ENCODE results near the gene FUT7. TPM values are rescaled to one million over a fixed set of nuclear protein-coding genes. Genes with fewer than 3 reads are reported as not detected.

FUT7 gene
- total RNA-seq, 1 donor from 2014 or later: not detected

GRCh38 chr9:137013571-137013940 is 18.3 kb downstream of the FUT7 start:
- Histone ChIP-seq H3K27me3 (ENCODE audit: control insufficient read depth, insufficient read depth, low read length) (no peaks in the 10 kb centered on the region), H3K4me3 (ENCODE audit: low read depth, low read length) (no peak overlapping the region), H3K36me3 (ENCODE audit: control insufficient read depth, insufficient read depth, low read length) (peaks cover 10% of the 10 kb centered on the region)
- FAIRE-seq (no peak), DNase-seq (ENCODE audit: low read depth) (no peak)
- TF ChIP-seq, protein P1, sequence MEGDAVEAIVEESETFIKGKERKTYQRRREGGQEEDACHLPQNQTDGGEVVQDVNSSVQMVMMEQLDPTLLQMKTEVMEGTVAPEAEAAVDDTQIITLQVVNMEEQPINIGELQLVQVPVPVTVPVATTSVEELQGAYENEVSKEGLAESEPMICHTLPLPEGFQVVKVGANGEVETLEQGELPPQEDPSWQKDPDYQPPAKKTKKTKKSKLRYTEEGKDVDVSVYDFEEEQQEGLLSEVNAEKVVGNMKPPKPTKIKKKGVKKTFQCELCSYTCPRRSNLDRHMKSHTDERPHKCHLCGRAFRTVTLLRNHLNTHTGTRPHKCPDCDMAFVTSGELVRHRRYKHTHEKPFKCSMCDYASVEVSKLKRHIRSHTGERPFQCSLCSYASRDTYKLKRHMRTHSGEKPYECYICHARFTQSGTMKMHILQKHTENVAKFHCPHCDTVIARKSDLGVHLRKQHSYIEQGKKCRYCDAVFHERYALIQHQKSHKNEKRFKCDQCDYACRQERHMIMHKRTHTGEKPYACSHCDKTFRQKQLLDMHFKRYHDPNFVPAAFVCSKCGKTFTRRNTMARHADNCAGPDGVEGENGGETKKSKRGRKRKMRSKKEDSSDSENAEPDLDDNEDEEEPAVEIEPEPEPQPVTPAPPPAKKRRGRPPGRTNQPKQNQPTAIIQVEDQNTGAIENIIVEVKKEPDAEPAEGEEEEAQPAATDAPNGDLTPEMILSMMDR (IDR thresholded peaks at IDR 0.05; ENCODE audit: insufficient read depth, low read length, severe bottlenecking): no peak

- DNase-seq (ENCODE audit: low read depth) (no peak), FAIRE-seq (no peak)
- Histone ChIP-seq H3K27me3 (ENCODE audit: control insufficient read depth, insufficient read depth, low read length) (no peaks in the 10 kb centered on the region), H3K4me3 (ENCODE audit: low read depth, low read length) (no peak overlapping the region), H3K36me3 (ENCODE audit: control insufficient read depth, insufficient read depth, low read length) (peaks cover 10% of the 10 kb centered on the region)
- TF ChIP-seq, protein P1 (IDR thresholded peaks at IDR 0.05; ENCODE audit: insufficient read depth, low read length, severe bottlenecking): no peak
These were observed 19.0 kb downstream of the FUT7 start for GRCh38 chr9:137012694-137013570.

GRCh38 chr9:137011907-137012675 is 19.8 kb downstream of the FUT7 start:
- FAIRE-seq (no peak), DNase-seq (ENCODE audit: low read depth) (no peak)
- no peak overlapping the region for H3K4me3 ChIP-seq (ENCODE audit: low read depth, low read length)
- TF ChIP-seq, protein P1 (IDR thresholded peaks at IDR 0.05; ENCODE audit: insufficient read depth, low read length, severe bottlenecking): no peak
- no peaks in the 10 kb centered on the region for H3K27me3 ChIP-seq (ENCODE audit: control insufficient read depth, insufficient read depth, low read length)
- peaks cover 11% of the 10 kb centered on the region for H3K36me3 ChIP-seq (ENCODE audit: control insufficient read depth, insufficient read depth, low read length)

DNA sequence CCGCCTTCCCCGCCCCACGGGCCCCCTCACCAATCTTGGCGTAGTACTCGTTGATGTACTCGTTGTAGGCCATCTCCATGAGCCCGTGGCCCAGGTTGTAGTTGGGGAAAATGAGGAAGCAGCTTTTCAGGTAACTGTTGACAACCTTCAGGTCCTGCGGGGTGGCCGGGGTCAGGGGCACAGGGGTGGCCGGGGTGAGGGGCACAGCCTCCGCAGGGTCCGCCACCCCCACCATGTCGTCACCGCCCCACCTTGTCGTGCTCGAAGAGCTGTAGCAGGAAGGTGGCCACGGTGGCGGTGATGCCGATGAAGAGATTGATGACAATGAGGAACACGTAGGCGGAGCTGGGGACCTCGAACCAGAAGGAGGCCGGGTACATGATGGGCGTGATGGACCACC is 20.7 kb downstream of the FUT7 start:
- peaks cover 10% of the 10 kb centered on the region for H3K36me3 ChIP-seq (ENCODE audit: control insufficient read depth, insufficient read depth, low read length)

DNA sequence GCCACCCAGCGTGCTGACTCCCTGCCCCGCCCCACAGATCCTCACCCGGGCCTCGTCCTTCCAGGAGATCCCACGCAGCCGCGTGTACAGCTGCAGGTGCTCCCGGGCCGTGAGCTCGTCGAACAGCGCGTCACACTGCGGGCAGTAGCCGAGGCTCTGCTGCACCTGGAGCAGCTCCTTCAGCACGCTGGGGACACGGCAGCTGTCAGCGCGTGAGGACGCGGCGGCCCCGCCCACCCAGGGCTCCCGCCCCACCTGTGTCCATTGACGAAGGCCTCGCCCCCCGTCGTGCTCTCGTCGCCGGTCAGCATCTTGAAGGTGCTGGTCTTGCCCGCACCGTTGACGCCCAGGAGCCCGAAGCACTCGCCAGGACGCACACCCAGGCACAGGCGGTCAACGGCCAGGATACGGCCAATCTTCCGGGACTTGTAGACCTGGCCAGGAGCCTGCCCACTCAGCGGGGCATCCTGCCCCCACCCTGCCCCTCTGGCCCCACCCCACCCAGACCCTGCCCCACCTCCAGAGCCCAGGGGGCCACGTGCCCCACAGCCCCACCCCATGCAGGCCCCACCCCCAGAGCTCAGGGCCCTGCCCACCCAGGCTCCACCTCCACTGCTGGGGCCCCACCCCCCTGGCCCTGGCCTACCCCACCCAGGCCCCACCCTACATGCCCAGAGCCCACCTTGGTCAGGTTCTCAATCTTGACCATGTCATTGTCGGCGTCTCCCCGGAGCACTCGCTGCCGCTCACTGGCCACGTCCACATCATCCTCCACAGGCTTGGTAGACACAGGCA is 21.8 kb downstream of the FUT7 start:
- DNase-seq (ENCODE audit: low read depth) (no peak), FAIRE-seq (no peak)
- no peak overlapping the region for H3K4me3 ChIP-seq (ENCODE audit: low read depth, low read length)
- no peaks in the 10 kb centered on the region for H3K27me3 ChIP-seq (ENCODE audit: control insufficient read depth, insufficient read depth, low read length)
- TF ChIP-seq, protein P1 (IDR thresholded peaks at IDR 0.05; ENCODE audit: insufficient read depth, low read length, severe bottlenecking): no peak
- H3K36me3 ChIP-seq (ENCODE audit: control insufficient read depth, insufficient read depth, low read length): peaks cover 8% of the 10 kb centered on the region

More for the DNA sequence above, 20.7 kb downstream of the FUT7 start:
- DNase-seq (ENCODE audit: low read depth): no peak
- TF ChIP-seq, protein P1 (IDR thresholded peaks at IDR 0.05; ENCODE audit: insufficient read depth, low read length, severe bottlenecking): no peak
- no peak overlapping the region for H3K4me3 ChIP-seq (ENCODE audit: low read depth, low read length)
- no peak for FAIRE-seq
- no peaks in the 10 kb centered on the region for H3K27me3 ChIP-seq (ENCODE audit: control insufficient read depth, insufficient read depth, low read length)
